MM.1S (cell line): ENCODE results near the gene NUP210L.
"Not testable (repeated sequence)": the region's sequence is repeated elsewhere in the genome, so short reads cannot be mapped to it uniquely, and the experiment has no call there.

Experiments used
- CTCF ChIP-seq: fragments of 300-600 bp; sonication (generic); IDR thresholded peaks from 2 replicates; pipeline ENCODE4 v1.5.1; 2016; ENCODE audit warnings: antibody characterized with exemption, low read length, mixed read lengths
- EZH2phosphoT487 ChIP-seq: fragments of 300-600 bp; sonication (generic); IDR thresholded peaks from 2 replicates; pipeline ENCODE4 v1.6.1; 2018; ENCODE audit warnings: antibody characterized with exemption, low read length

DNA sequence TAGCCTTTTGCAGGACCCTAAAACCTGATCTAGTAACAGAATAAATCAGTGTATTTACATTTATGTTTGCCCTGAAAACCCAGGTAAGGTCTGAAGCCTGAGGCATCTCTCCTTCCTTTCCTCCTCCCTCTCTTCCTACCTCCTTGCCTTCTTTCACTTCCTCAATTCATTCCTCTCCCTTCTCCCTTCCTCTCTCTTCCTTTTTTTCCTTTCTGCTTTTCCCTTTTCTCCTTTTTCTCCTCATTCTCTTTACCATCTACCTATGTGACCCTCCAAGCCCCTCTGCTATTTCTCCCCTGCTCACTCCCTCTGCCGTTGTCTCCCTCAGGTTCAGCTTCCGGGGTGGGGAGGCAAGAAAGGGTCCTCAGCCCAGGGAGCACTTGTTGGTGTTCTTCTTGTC, 173.1 kb downstream of the NUP210L start:
- TF ChIP-seq CTCF, EZH2phosphoT487: not testable (repeated sequence)
